Esophagus muscularis mucosa (tissue), 4 donors: ENCODE results near the gene NELL1. TPM values are rescaled to one million over a fixed set of nuclear protein-coding genes. Genes with fewer than 3 reads are reported as not detected.

ENCODE experiments used
- DNase-seq: peaks from one replicate; pipeline ENCODE4 v3.0.0-alpha.2; 2017; ENCODE audit errors: extremely low spot score
- H3K27ac ChIP-seq, 4 donors: fragments of 200-600 bp; sonication (generic); replicated peaks in 1 of 4; 1 replicate in 3 of 4; 2 replicates in 1 of 4; pipeline ENCODE4 v1.5.1; 2016 to 2019; ENCODE audit warnings: mild to moderate bottlenecking in 1 of 4
- H3K27me3 ChIP-seq, 4 donors: fragments of 200-600 bp; sonication (generic); one replicate each; pipeline versions ENCODE4 v1.5.1 to v1.6.0; 2016 to 2019
- H3K36me3 ChIP-seq, 4 donors: fragments of 200-600 bp; sonication (generic); one replicate each; pipeline ENCODE4 v1.5.1; 2016 to 2019
- H3K4me1 ChIP-seq, 4 donors: fragments of 200-600 bp; sonication (generic); one replicate each; pipeline ENCODE4 v1.5.1; 2016 to 2019
- H3K4me3 ChIP-seq, 4 donors: fragments of 200-600 bp; sonication (generic); 1 replicate in 2 of 4; 2 replicates in 2 of 4; pipeline ENCODE4 v1.5.1; 2016 to 2019; ENCODE audit warnings: mild to moderate bottlenecking in 4 of 4, moderate library complexity in 1 of 4
- H3K9me3 ChIP-seq, 4 donors: fragments of 200-600 bp; sonication (generic); 1 replicate in 3 of 4; 2 replicates in 1 of 4; pipeline ENCODE4 v1.5.1; 2016 to 2019
- EP300 ChIP-seq: sonication (generic); formaldehyde crosslinking; IDR thresholded peaks from one replicate; pipeline ENCODE4 v1.6.1; 2017; ENCODE audit warnings: antibody characterized with exemption
- POLR2A ChIP-seq: fragments of 450-650 bp; IDR thresholded peaks from one replicate; pipeline ENCODE4 v1.6.1; 2017; ENCODE audit warnings: antibody characterized with exemption, moderate library complexity, mild to moderate bottlenecking, low read depth
- POLR2AphosphoS5 ChIP-seq, 2 donors: sonication (generic); formaldehyde crosslinking; IDR thresholded peaks; one replicate each; pipeline ENCODE4 v1.6.1; 2017; ENCODE audit warnings: antibody characterized with exemption in 2 of 2
- WGBS: methylation state at CpG from one replicate; pipeline ENCODE4 v1.1.5; 2018; 5-methylcytosine and 5-hydroxymethylcytosine counted together
- intact Hi-C: fragments of 100-400 bp; cut with DNase I; formaldehyde crosslinking; loops from one replicate; pipeline ENCODE4 v1.15.1; 2023
- total RNA-seq, 4 donors: library from RNA; depleted of rRNA; stranded (reverse); fragments of >200 nt; gene quantifications; one replicate each; pipeline versions ENCODE4 v1.1.0 to v1.2.1, GENCODE V29; 2016
- TF ChIP-seq, protein P1 (sequence below), 3 experiments: fragments of 200-600 bp in 2 of 3; fragments of 450-650 bp in 1 of 3; sonication (generic) in 2 of 3; IDR thresholded peaks; one replicate each; pipeline ENCODE4 v1.5.1; 2017 to 2019; ENCODE audit warnings: antibody characterized with exemption in 3 of 3, mild to moderate bottlenecking in 2 of 3, moderate library complexity in 1 of 3

The NELL1 gene
- total RNA-seq, 4 donors from 2014 or later: 0.65 to 2.7 (median 0.90) TPM

DNA sequence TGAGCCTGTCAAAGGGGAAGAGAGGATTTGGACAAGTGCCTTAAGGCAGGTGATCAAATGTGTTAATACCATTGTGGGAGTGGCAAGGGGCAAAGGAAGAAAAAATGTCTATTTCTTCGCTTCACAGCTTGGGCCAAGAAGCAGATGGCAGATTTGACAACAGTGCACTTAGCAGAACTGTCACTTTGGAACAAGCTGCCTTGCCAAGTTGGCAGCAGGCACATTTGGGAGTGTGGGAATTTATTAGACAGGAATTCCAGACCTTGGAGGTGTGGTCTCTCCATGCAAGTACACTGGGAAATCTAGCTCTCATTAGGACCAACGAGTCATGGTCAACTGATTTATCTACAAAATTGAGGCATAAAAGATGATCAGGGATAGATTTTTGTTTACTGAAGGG is 265.1 kb downstream of the NELL1 start:
- Histone ChIP-seq H3K27me3 (peaks cover 0 to 7% (median 0%) of the 10 kb centered on the region in 4 donors), H3K36me3 (no peaks in the 10 kb centered on the region), H3K4me1 (no peaks in the 10 kb centered on the region), H3K9me3 (no peaks in the 10 kb centered on the region), H3K27ac (no peak overlapping the region), H3K4me3 (no peak overlapping the region)
- 66% methylated on average over 2 of the region's 2 CpGs for WGBS
- intact Hi-C loops: no loop called here
- no peak for TF ChIP-seq POLR2AphosphoS5 (IDR thresholded peaks at IDR 0.05)
- TF ChIP-seq, protein P1, sequence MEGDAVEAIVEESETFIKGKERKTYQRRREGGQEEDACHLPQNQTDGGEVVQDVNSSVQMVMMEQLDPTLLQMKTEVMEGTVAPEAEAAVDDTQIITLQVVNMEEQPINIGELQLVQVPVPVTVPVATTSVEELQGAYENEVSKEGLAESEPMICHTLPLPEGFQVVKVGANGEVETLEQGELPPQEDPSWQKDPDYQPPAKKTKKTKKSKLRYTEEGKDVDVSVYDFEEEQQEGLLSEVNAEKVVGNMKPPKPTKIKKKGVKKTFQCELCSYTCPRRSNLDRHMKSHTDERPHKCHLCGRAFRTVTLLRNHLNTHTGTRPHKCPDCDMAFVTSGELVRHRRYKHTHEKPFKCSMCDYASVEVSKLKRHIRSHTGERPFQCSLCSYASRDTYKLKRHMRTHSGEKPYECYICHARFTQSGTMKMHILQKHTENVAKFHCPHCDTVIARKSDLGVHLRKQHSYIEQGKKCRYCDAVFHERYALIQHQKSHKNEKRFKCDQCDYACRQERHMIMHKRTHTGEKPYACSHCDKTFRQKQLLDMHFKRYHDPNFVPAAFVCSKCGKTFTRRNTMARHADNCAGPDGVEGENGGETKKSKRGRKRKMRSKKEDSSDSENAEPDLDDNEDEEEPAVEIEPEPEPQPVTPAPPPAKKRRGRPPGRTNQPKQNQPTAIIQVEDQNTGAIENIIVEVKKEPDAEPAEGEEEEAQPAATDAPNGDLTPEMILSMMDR (IDR thresholded peaks at IDR 0.05): no peak
- no peak for TF ChIP-seq EP300
- no peak for TF ChIP-seq POLR2A
- DNase-seq: no peak

DNA sequence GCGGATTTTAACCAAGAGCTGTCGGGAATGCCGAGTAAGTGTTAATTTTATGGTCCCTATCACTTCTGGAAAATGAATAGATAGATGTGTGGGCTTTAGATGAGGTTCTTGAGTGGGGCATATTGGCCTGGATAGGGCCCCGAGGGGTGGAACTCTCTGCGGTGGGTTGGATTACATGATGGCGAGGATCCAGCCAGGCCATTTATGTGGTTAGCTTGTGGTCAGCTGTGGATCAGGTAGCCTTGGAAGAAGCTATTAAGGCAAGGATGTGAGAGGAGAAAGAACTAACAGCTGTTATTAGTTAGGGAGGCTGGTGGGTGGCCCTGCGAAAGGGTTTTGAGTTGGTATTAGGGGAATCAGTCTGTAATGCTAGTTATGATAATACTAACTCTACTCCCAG is 268.4 kb downstream of the NELL1 start:
- Histone ChIP-seq H3K36me3 (no peaks in the 10 kb centered on the region), H3K4me3 (no peak overlapping the region), H3K4me1 (no peaks in the 10 kb centered on the region), H3K27ac (no peak overlapping the region), H3K27me3 (peaks cover 0 to 7% (median 0%) of the 10 kb centered on the region in 4 donors), H3K9me3 (no peaks in the 10 kb centered on the region)
- no peak for DNase-seq
- intact Hi-C loops: no loop called here
- 88% methylated on average over 7 of the region's 7 CpGs for WGBS
- TF ChIP-seq POLR2AphosphoS5 (IDR thresholded peaks at IDR 0.05) (no peak), POLR2A (no peak), EP300 (no peak)
- TF ChIP-seq, protein P1 (IDR thresholded peaks at IDR 0.05): no peak

DNA sequence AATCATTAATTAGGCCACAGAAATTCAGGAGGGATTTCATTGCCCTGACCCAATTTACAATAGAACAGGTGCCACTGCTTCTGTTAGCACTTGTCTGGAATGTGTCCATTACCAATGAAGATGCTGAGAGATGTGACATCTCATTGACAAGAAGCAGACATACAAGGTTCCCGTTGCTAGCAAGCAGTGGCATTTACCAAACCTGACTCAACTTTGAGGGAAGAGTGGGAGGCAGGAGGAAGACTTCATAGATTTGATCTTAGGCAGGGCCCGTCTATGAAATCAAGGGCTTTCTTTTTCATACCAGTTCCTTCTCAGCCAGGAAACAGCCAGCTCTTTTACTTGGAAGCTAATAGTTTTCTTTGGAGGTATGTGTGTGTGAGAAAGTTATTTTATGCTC is 280.2 kb downstream of the NELL1 start:
- no peaks in the 10 kb centered on the region for H3K36me3 ChIP-seq
- 21% methylated on average over 2 of the region's 2 CpGs for WGBS

DNA sequence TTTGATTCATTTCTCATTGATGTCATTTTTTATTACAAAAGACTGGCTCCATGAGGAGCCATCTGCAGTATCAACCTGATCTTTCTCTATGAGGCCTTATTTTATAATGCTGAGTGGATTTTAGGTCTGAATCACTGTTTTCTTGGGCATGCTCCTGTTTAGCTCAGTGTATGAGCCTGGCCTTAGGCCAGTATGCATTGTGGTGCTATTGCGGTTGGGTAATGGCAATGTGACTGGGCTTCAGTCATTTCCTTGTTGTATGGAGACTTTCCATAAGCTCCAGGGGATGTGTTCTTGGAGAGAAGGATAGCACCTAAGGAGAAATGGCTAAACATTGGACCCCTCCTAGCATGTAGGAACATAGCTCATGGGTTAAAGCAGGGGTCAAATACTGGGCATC is 293.2 kb downstream of the NELL1 start:
- TF ChIP-seq EP300 (no peak), POLR2AphosphoS5 (IDR thresholded peaks at IDR 0.05) (no peak)
- Histone ChIP-seq H3K27ac (no peak overlapping the region), H3K27me3 (no peaks in the 10 kb centered on the region), H3K4me3 (no peak overlapping the region), H3K9me3 (no peaks in the 10 kb centered on the region), H3K4me1 (no peaks in the 10 kb centered on the region), H3K36me3 (no peaks in the 10 kb centered on the region)
- 80% methylated on average over 1 of the region's 1 CpG for WGBS
- DNase-seq: peak; percentile 47
- intact Hi-C loops: no loop called here

More for the DNA sequence above, 280.2 kb downstream of the NELL1 start:
- Histone ChIP-seq H3K4me1 (no peaks in the 10 kb centered on the region), H3K9me3 (no peaks in the 10 kb centered on the region), H3K27ac (no peak overlapping the region), H3K4me3 (no peak overlapping the region), H3K27me3 (no peaks in the 10 kb centered on the region)
- TF ChIP-seq, protein P1 (IDR thresholded peaks at IDR 0.05): no peak
- TF ChIP-seq EP300 (no peak), POLR2A (no peak), POLR2AphosphoS5 (IDR thresholded peaks at IDR 0.05) (no peak)
- DNase-seq: no peak
- intact Hi-C loops: no loop called here

DNA sequence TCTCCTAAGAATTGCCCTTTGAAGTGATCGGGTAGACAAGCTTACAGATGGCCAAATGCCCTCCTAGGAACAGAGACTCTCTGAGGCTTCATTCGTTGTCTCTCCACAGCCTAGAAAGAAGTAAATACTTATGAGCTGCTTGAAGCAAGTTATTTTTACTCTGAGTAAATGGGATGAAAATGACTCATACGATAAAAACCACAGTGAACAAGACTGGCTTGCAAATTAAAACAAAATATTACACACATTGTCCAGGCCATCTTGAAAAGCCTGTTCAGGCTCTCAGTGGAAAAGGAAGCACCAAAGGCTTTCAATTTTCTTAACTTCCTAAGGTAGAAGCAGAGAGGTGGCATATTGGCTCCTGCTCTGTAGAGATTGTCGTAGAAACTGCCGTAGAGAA is 294.2 kb downstream of the NELL1 start:
- H3K4me3 ChIP-seq: no peak overlapping the region
- no peaks in the 10 kb centered on the region for H3K36me3 ChIP-seq
- no peaks in the 10 kb centered on the region for H3K9me3 ChIP-seq
- no peak for DNase-seq
- H3K27ac ChIP-seq: no peak overlapping the region
- H3K27me3 ChIP-seq: no peaks in the 10 kb centered on the region
- intact Hi-C loops: no loop called here
- TF ChIP-seq, protein P1 (IDR thresholded peaks at IDR 0.05): no peak
- TF ChIP-seq EP300 (no peak), POLR2AphosphoS5 (IDR thresholded peaks at IDR 0.05) (no peak), POLR2A (no peak)
- H3K4me1 ChIP-seq: no peaks in the 10 kb centered on the region
- WGBS: 71% methylated on average over 5 of the region's 5 CpGs
